Testis (tissue), 2 donors: ENCODE results near the gene SLC9A8.

Source experiments
- POLR2A ChIP-seq: fragments of 450-650 bp; IDR thresholded peaks from one replicate; pipeline ENCODE4 v1.6.1; 2017; ENCODE audit warnings: antibody characterized with exemption, mild to moderate bottlenecking, moderate library complexity
- TF ChIP-seq, protein P1 (sequence below), 3 experiments: fragments of 450-650 bp in 2 of 3; fragments of 200-600 bp in 1 of 3; sonication (generic) in 1 of 3; IDR thresholded peaks; one replicate each; pipeline ENCODE4 v1.5.1; 2016 to 2019; ENCODE audit warnings: antibody characterized with exemption in 3 of 3, mild to moderate bottlenecking in 2 of 3, moderate library complexity in 1 of 3

DNA sequence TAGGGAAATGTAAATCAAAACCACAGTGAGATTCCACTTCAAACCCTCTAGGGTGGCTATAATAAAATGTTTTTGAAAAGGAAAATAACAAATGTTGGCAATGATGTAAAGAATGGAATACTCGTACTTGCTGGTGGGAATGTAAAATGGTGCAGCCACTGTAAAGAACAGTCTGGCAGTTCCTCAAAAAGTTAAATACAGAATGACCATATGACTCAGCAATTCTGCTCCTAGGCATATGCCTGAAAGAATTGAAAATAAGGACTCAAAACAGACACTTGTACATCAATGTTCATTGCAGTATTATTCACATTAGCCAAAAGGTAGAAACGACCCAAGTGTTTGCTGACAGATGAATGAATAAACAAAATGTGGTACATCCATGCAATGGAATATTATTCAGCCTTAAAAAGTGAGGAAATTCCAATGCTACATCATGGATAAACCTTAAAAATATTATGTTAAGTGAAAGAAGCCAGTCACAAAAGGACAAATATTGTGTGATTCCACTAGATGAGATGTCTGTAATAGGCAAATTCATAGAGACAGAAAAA is 113.3 kb downstream of the SLC9A8 start:
- TF ChIP-seq, protein P1, sequence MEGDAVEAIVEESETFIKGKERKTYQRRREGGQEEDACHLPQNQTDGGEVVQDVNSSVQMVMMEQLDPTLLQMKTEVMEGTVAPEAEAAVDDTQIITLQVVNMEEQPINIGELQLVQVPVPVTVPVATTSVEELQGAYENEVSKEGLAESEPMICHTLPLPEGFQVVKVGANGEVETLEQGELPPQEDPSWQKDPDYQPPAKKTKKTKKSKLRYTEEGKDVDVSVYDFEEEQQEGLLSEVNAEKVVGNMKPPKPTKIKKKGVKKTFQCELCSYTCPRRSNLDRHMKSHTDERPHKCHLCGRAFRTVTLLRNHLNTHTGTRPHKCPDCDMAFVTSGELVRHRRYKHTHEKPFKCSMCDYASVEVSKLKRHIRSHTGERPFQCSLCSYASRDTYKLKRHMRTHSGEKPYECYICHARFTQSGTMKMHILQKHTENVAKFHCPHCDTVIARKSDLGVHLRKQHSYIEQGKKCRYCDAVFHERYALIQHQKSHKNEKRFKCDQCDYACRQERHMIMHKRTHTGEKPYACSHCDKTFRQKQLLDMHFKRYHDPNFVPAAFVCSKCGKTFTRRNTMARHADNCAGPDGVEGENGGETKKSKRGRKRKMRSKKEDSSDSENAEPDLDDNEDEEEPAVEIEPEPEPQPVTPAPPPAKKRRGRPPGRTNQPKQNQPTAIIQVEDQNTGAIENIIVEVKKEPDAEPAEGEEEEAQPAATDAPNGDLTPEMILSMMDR (IDR thresholded peaks at IDR 0.05), result no peak
- no peak for TF ChIP-seq POLR2A
